ENCODE results near the gene CCDC61. TPM values are rescaled to one million over a fixed set of nuclear protein-coding genes. Genes with fewer than 3 reads are reported as not detected.

Gene CCDC61
- total RNA-seq, 1 experiment from 2014 or later, result 6.3 TPM

- ATAC-seq, result no peak
- no TSS peak for BruUV-seq (replicated peaks)
- CTCF ChIA-PET, result no interaction called here
Observed at GRCh38 chr19:45981350-45981749, 13.9 kb upstream of the CCDC61 start.

GRCh38 chr19:45985321-45985720, 9.9 kb upstream of the CCDC61 start:
- H4K20me1 ChIP-seq (ENCODE audit: low read length), result no peaks in the 10 kb centered on the region
- no peak overlapping the region for H3K4me3 ChIP-seq (ENCODE audit: low read length)
- H2AFZ ChIP-seq (ENCODE audit: low read length), result no peak overlapping the region
- H3F3A ChIP-seq (ENCODE audit: low read length, unreplicated experiment), result no peaks in the 10 kb centered on the region
- H3K27me3 ChIP-seq (ENCODE audit: low read length), result no peaks in the 10 kb centered on the region
- H3K4me1 ChIP-seq (ENCODE audit: insufficient read depth, low read length), result no peaks in the 10 kb centered on the region
- no peak overlapping the region for H3K9ac ChIP-seq (ENCODE audit: low read length)
- ChIA-PET CTCF (no interaction called here), POLR2A (ENCODE audit: unreplicated experiment) (no interaction called here)
- H3K27ac ChIP-seq (ENCODE audit: low read length), result no peak overlapping the region
- no peak overlapping the region for H3K4me2 ChIP-seq (ENCODE audit: low read length)
- intact Hi-C loops (cut with micrococcal nuclease), result no loop called here
- no TSS peak for BruUV-seq (replicated peaks)
- no peak for ATAC-seq
- no peaks in the 10 kb centered on the region for H3K9me2 ChIP-seq (replicated peaks; ENCODE audit: low read length)
- TF ChIP-seq EZH2 (IDR thresholded peaks at IDR 0.05; ENCODE audit: low read length, unreplicated experiment) (no peak), EZH2phosphoT487 (IDR thresholded peaks at IDR 0.05; ENCODE audit: borderline replicate concordance, low read length) (no peak)
- TF ChIP-seq, protein P1, sequence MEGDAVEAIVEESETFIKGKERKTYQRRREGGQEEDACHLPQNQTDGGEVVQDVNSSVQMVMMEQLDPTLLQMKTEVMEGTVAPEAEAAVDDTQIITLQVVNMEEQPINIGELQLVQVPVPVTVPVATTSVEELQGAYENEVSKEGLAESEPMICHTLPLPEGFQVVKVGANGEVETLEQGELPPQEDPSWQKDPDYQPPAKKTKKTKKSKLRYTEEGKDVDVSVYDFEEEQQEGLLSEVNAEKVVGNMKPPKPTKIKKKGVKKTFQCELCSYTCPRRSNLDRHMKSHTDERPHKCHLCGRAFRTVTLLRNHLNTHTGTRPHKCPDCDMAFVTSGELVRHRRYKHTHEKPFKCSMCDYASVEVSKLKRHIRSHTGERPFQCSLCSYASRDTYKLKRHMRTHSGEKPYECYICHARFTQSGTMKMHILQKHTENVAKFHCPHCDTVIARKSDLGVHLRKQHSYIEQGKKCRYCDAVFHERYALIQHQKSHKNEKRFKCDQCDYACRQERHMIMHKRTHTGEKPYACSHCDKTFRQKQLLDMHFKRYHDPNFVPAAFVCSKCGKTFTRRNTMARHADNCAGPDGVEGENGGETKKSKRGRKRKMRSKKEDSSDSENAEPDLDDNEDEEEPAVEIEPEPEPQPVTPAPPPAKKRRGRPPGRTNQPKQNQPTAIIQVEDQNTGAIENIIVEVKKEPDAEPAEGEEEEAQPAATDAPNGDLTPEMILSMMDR (conservative IDR thresholded peaks at IDR 0.05; ENCODE audit: low read depth, low read length), result no peak
- no peak for DNase-seq
- H3K36me3 ChIP-seq (ENCODE audit: low read depth, low read length), result no peaks in the 10 kb centered on the region
- H3K79me2 ChIP-seq (ENCODE audit: low read length), result no peaks in the 10 kb centered on the region
- H3K9me3 ChIP-seq (ENCODE audit: low read length), result no peaks in the 10 kb centered on the region

More at GRCh38 chr19:45981350-45981749, 13.9 kb upstream of the CCDC61 start:
- Histone ChIP-seq H3K36me3 (ENCODE audit: low read depth, low read length) (no peaks in the 10 kb centered on the region), H3F3A (ENCODE audit: low read length, unreplicated experiment) (no peaks in the 10 kb centered on the region), H3K27ac (ENCODE audit: low read length) (no peak overlapping the region), H3K4me2 (ENCODE audit: low read length) (no peak overlapping the region), H3K9me3 (ENCODE audit: low read length) (no peaks in the 10 kb centered on the region), H3K9ac (ENCODE audit: low read length) (no peak overlapping the region), H2AFZ (ENCODE audit: low read length) (no peak overlapping the region), H3K27me3 (ENCODE audit: low read length) (no peaks in the 10 kb centered on the region), H3K9me2 (replicated peaks; ENCODE audit: low read length) (no peaks in the 10 kb centered on the region), H3K4me1 (ENCODE audit: insufficient read depth, low read length) (no peaks in the 10 kb centered on the region), H4K20me1 (ENCODE audit: low read length) (no peaks in the 10 kb centered on the region), H3K4me3 (ENCODE audit: low read length) (no peak overlapping the region), H3K79me2 (ENCODE audit: low read length) (no peaks in the 10 kb centered on the region)
- DNase-seq, result no peak
- intact Hi-C loops (cut with micrococcal nuclease), result no loop called here
- POLR2A ChIA-PET (ENCODE audit: unreplicated experiment), result no interaction called here
- TF ChIP-seq, protein P1 (conservative IDR thresholded peaks at IDR 0.05; ENCODE audit: low read depth, low read length), result no peak
- TF ChIP-seq EZH2phosphoT487 (IDR thresholded peaks at IDR 0.05; ENCODE audit: borderline replicate concordance, low read length) (no peak), EZH2 (IDR thresholded peaks at IDR 0.05; ENCODE audit: low read length, unreplicated experiment) (no peak)

GRCh38 chr19:45990113-45990728, 5.0 kb upstream of the CCDC61 start:
- Histone ChIP-seq H4K20me1 (ENCODE audit: low read length) (no peaks in the 10 kb centered on the region), H3K9me3 (ENCODE audit: low read length) (no peaks in the 10 kb centered on the region), H3K9ac (ENCODE audit: low read length) (no peak overlapping the region), H3K4me1 (ENCODE audit: insufficient read depth, low read length) (no peaks in the 10 kb centered on the region), H3K27me3 (ENCODE audit: low read length) (no peaks in the 10 kb centered on the region), H3F3A (ENCODE audit: low read length, unreplicated experiment) (no peaks in the 10 kb centered on the region), H3K27ac (ENCODE audit: low read length) (no peak overlapping the region), H3K9me2 (replicated peaks; ENCODE audit: low read length) (no peaks in the 10 kb centered on the region), H3K4me2 (ENCODE audit: low read length) (no peak overlapping the region), H3K4me3 (ENCODE audit: low read length) (no peak overlapping the region), H2AFZ (ENCODE audit: low read length) (no peak overlapping the region), H3K36me3 (ENCODE audit: low read depth, low read length) (no peaks in the 10 kb centered on the region), H3K79me2 (ENCODE audit: low read length) (no peaks in the 10 kb centered on the region)
- BruUV-seq (replicated peaks), result no TSS peak
- CTCF ChIA-PET, result no interaction called here
- no peak for ATAC-seq
- no peak for DNase-seq
- POLR2A ChIA-PET (ENCODE audit: unreplicated experiment), result no interaction called here
- TF ChIP-seq, protein P1 (conservative IDR thresholded peaks at IDR 0.05; ENCODE audit: low read depth, low read length), result no peak
- no peak for TF ChIP-seq EZH2 (IDR thresholded peaks at IDR 0.05; ENCODE audit: low read length, unreplicated experiment)
- TF ChIP-seq EZH2phosphoT487 (IDR thresholded peaks at IDR 0.05; ENCODE audit: borderline replicate concordance, low read length), result no peak
- intact Hi-C loops (cut with micrococcal nuclease), result loop anchor here (10.0 kb wide), 1 partner anchor 65 kb away; no protein-coding TSS in a partner anchor

Measured in PC-3 (cell line).